GM18526 (cell line): ENCODE measurements around the gene EFNA5.

Experiments
- POLR2A ChIP-seq: IDR thresholded peaks from 3 replicates; pipeline ENCODE4 v1.6.1; 2011; ENCODE audit not compliant: insufficient read length; ENCODE audit errors: extremely low read depth

Gene EFNA5

GRCh38 chr5:107523029-107523680 is 147.6 kb downstream of the EFNA5 start:
- no peak for TF ChIP-seq POLR2A

DNA sequence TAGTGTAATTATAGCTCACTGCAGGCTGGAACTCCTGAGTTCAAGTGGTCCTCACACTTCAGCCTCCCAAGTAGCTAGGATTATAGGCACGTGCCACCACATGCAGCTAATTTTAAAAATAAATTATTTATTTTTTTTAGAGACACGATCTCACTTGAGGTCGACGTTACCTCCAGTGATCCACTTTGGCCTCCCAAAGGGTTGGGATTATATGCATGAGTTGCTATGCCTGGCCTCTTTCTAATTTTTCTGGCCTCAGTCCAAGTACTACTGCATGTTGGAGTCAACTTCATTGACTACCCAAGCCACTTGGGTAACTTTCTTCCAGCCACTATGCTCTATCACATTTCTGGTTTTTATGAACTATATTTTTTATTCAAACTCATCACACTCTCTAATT is 148.3 kb downstream of the EFNA5 start:
- no peak for TF ChIP-seq POLR2A

- TF ChIP-seq POLR2A: no peak
These were observed 150.8 kb downstream of the EFNA5 start for GRCh38 chr5:107519900-107520354.

GRCh38 chr5:107518616-107519015 is 152.1 kb downstream of the EFNA5 start:
- no peak for TF ChIP-seq POLR2A

DNA sequence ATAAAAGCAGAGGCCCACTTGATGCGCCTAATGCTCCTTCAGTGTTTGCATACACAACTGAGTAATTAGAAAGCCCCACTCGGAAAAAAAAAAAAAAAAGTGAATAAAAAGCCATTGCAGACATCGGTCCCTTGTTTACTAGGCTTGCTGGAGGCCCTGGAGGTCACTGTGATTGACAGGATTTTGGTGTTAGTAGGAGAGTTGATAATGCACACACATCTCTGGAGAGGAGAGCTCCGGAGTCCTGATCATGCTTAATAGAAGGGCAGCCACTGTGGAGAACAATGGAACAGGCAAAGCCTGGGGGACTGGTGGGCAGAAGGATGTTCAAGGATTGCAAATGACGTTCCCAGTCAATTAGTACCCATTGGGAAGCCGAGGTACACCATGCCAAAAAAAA is 152.5 kb downstream of the EFNA5 start:
- no peak for TF ChIP-seq POLR2A

- no peak for TF ChIP-seq POLR2A
These were observed 153.3 kb downstream of the EFNA5 start for GRCh38 chr5:107517185-107518033.

DNA sequence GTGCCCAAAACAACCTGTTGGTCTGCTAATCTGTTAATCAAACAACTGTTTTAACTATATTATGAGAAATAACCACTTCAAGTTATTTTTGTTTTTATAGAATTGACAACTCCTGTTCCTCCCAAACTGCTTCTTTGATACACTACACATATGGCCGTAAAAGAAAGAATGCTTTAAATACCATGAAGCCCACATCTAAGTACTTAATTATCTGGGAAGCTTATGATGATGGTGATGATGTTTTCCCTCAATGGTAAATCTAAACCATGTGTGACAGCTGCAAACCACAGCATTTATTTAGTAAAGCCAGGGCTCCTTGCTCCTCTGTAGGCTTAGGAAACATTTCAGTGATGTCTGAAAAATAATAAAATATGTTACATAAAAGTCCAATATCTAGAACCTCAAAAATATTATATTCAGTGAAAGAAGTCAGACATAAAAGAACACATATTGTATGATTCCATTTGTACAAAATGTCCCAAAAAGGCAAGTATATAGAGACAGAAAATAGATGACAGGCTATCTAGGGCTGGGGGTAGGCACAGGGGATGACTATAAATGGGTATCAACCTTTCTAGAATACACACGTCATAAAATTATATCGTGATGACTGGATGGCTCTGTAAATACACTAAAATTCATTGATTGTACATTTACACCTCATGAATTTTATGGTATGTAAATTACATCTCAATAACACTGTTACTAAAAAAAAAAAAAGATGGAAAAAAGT is 154.1 kb downstream of the EFNA5 start:
- TF ChIP-seq POLR2A: no peak

DNA sequence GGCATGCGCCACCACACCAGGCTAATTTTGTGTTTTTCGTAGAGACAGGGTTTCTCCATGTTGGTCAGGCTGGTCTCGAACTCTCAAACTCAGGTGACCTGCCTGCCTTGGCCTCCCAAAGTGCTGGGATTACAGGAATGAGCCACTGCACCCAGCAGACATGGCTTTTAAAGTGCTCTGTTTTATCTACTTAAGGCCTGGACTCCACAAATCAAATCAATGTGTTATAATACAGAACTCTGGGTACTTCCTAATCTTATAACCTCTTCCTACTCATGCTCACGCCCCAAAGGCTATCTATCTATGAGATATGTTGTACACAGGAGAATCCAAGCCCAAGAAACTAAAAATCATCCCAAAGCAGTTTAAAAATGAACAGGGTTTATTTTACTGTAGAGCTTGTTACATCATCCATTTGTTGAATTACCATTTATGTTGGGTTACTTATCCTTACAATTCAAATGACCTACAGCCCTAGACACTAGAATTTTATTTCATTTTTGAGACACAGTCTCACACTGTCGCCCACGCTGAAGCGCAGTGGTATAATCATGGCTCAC is 155.1 kb downstream of the EFNA5 start:
- no peak for TF ChIP-seq POLR2A

GRCh38 chr5:107514305-107514704 is 156.4 kb downstream of the EFNA5 start:
- no peak for TF ChIP-seq POLR2A

- TF ChIP-seq POLR2A: no peak
These were observed 157.2 kb downstream of the EFNA5 start for GRCh38 chr5:107513337-107514085.

DNA sequence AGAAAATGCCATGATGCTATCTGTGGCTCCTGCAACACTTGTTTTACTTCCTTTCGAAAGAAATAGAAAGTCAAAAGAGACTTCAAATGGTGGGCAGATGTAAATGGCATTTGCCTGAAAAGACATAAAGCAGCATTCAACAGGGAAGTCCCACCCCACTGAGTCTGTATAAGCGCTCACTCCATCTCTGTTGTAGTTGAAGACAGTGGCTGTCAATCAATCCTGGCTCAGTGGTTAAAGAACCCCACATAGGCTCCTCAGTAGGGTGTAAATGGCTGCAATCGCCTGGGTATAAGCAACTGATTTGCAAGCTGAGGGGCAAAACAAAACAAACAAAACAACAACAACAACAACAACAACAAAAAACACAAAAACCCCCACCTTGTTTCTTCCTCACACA is 158.7 kb downstream of the EFNA5 start:
- no peak for TF ChIP-seq POLR2A

GRCh38 chr5:107510125-107510524 is 160.6 kb downstream of the EFNA5 start:
- TF ChIP-seq POLR2A: no peak

- TF ChIP-seq POLR2A: no peak
These were observed 162.6 kb downstream of the EFNA5 start for GRCh38 chr5:107508097-107508496.

GRCh38 chr5:107505763-107506534 is 164.8 kb downstream of the EFNA5 start:
- TF ChIP-seq POLR2A: no peak

GRCh38 chr5:107504424-107504823 is 166.3 kb downstream of the EFNA5 start:
- TF ChIP-seq POLR2A: no peak

- no peak for TF ChIP-seq POLR2A
These were observed 168.1 kb downstream of the EFNA5 start for GRCh38 chr5:107502676-107503060.
